K562 (cell line): ENCODE measurements around the gene EIF1. TPM values are rescaled to one million over a fixed set of nuclear protein-coding genes. Genes with fewer than 3 reads are reported as not detected.
A peak's percentile ranks its signal among the peaks of the same experiment; 100 is the strongest.

Experiments used
- ATF1 ChIP-seq, 2 experiments: fragments of 450-650 bp in 1 of 2; IDR thresholded peaks; 2 replicates each; pipeline ENCODE4 v1.6.1; 2016; ENCODE audit warnings: missing compliant biosample characterization in 1 of 2, missing genetic modification characterization in 1 of 2
- CHD7 ChIP-seq: fragments of 200-600 bp; sonication (generic); IDR thresholded peaks from one replicate; pipeline ENCODE4 v1.6.1; 2012; ENCODE audit warnings: mild to moderate bottlenecking, low read depth, low read length, inconsistent platforms
- E2F6 ChIP-seq, 2 experiments: IDR thresholded peaks; 2 replicates each; pipeline ENCODE4 v1.6.1; 2011; ENCODE audit warnings: borderline replicate concordance in 1 of 2, control low read depth in 1 of 2, low read depth in 1 of 2, low read length in 1 of 2, mild to moderate bottlenecking in 1 of 2, mixed read lengths in 1 of 2, moderate library complexity in 1 of 2; ENCODE audit not compliant: insufficient read depth in 1 of 2, insufficient read length in 1 of 2, poor library complexity in 1 of 2, severe bottlenecking in 1 of 2; ENCODE audit errors: extremely low read depth in 1 of 2
- E2F8 ChIP-seq: fragments of 450-650 bp; IDR thresholded peaks from 2 replicates; pipeline ENCODE4 v1.7.1; 2018; ENCODE audit warnings: mild to moderate bottlenecking, low read depth; ENCODE audit not compliant: partially characterized antibody
- EHMT2 ChIP-seq: fragments of 450-650 bp; IDR thresholded peaks from 2 replicates; pipeline ENCODE4 v1.6.1; 2018; ENCODE audit warnings: antibody characterized with exemption
- ERF ChIP-seq: fragments of 450-650 bp; formaldehyde crosslinking; IDR thresholded peaks from 2 replicates; pipeline ENCODE4 v1.4.0; 2020; ENCODE audit warnings: mild to moderate bottlenecking, mixed read lengths
- PKNOX1 ChIP-seq: fragments of 450-650 bp; IDR thresholded peaks from 2 replicates; pipeline ENCODE4 v1.6.1; 2016
- ZBTB7A ChIP-seq: IDR thresholded peaks from 2 replicates; pipeline ENCODE4 v1.6.1; 2011; ENCODE audit warnings: low read depth, mild to moderate bottlenecking, low read length, moderate library complexity, borderline replicate concordance; ENCODE audit not compliant: control insufficient read depth
- ZNF263 ChIP-seq: sonication (generic); formaldehyde crosslinking; IDR thresholded peaks from 2 replicates; pipeline ENCODE4 v1.8.0; 2022; ENCODE audit warnings: mild to moderate bottlenecking, missing genetic modification reagents, borderline replicate concordance
- polyA plus RNA-seq, 8 experiments: library from polyadenylated mRNA; depleted of rRNA in 4 of 8; stranded (reverse) in 5 of 8; unstranded in 3 of 8; fragments of >200 nt; fragmentation: Nextera tagmentation in 2 of 8; fragmentation: Illumina TruSeq in 1 of 8; extraction: Ambion mirVana in 2 of 8; extraction: Trizol in 1 of 8; gene quantifications; 2 replicates each; pipeline versions ENCODE4 v1.2.1 to v1.2.3, GENCODE V29; 2011 to 2014; ENCODE audit warnings: inconsistent platforms in 1 of 8, missing spikeins in 1 of 8
- total RNA-seq, 7 experiments: library from RNA; depleted of rRNA in 6 of 7; stranded (reverse); fragments of >200 nt in 6 of 7; fragmentation: Illumina TruSeq in 2 of 7; extraction: Trizol in 2 of 7; gene quantifications; 2 replicates each; pipeline versions ENCODE4 v1.2.1 to v1.2.3, GENCODE V29; 2011 to 2021; ENCODE audit warnings: low replicate concordance in 1 of 7

The EIF1 gene
- total and polyA plus RNA-seq, 9 of the 15 experiments (the other 6 are each of a cell fraction or from before 2014, with no cell fraction given), result 67.0 to 1,204 (median 320) TPM

GRCh38 chr17:41666708-41667279 is 21.9 kb upstream of the EIF1 start (continued):
- TF ChIP-seq PKNOX1 (peak; percentile 70; the same call in 1 of the 2 replicates), ATF1 (CRISPR knock-in tag; IDR thresholded peaks at IDR 0.05) (no peak), ATF1 (tag; IDR thresholded peaks at IDR 0.05) (peak; percentile 44; the same call in 1 of the 2 replicates), E2F8 (no peak), CHD7 (no peak), E2F6 (IDR thresholded peaks at IDR 0.05; ENCODE audit: borderline replicate concordance in 1 of 2, extremely low read depth in 1 of 2, insufficient read depth in 1 of 2, insufficient read length in 1 of 2, low read depth in 1 of 2, low read length in 1 of 2, poor library complexity in 1 of 2, severe bottlenecking in 1 of 2) (peak; percentile 34 to 36), ZBTB7A (peak; percentile 90), EHMT2 (0 out of 2 replicates have a peak, but pooled peaks have one; percentile 35), ERF (no peak), ZNF263 (CRISPR knock-in tag) (no peak)
